Coronary artery (tissue), 2 donors: ENCODE measurements around the gene STAT5A.
"Not testable (repeated sequence)": the region's sequence is repeated elsewhere in the genome, so short reads cannot be mapped to it uniquely, and the experiment has no call there.

Experiments used
- DNase-seq: peaks from one replicate; pipeline ENCODE4 v3.0.0-alpha.2; 2017; ENCODE audit warnings: low spot score
- H3K27ac ChIP-seq, 2 donors: fragments of 200-600 bp; sonication (generic); one replicate each; pipeline ENCODE4 v1.5.1; 2016 to 2019
- H3K4me3 ChIP-seq: fragments of 200-600 bp; sonication (generic); 2 replicates; pipeline ENCODE4 v1.5.1; 2016; ENCODE audit warnings: mild to moderate bottlenecking, moderate library complexity
- CTCF ChIP-seq: fragments of 200-600 bp; sonication (generic); IDR thresholded peaks from one replicate; pipeline ENCODE4 v1.5.1; 2019; ENCODE audit warnings: antibody characterized with exemption

The STAT5A gene

DNA sequence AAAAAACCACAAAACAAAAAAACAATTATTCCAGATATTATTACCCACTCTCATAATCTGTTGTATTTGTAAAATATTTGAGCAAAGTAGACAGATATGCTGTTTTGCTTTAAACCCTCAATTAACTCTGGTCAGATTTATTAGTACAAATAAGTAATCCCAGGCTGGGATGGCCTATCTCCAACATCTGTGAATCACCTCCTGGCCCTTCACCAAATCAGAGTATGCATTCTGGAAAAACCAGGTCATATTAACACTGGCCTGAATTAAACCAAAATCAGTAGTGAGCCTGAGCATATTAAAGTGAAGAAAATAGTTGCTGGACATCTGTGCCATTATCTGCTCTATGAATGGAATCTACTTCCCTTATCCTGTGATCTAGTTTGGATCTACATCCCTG lies 58.9 kb downstream of the STAT5A start:
- H3K4me3 ChIP-seq = no peak overlapping the region
- TF ChIP-seq CTCF = no peak
- no peak for DNase-seq
- H3K27ac ChIP-seq = peak overlapping the region in 1 of 2 donors; percentile 76

DNA sequence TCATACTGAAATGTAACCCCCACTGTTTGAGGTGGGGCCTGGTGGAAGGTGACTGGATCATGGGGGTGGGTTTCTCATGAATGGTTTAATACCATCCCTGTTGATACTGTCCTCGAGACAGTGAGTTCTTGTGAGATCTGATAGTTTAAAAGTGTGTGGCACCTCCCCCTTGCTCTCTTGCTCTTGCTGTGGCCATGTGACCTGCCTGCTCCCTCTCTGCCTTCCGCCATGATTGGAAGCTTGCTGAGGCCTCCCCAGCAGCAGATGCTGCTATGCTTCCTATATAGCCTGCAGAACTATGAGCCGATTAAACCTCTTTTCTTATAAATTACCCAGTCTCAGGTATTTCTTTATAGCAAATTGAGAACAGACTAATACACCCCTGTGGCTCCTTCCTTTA lies 59.3 kb downstream of the STAT5A start:
- no peak overlapping the region for H3K4me3 ChIP-seq
- DNase-seq = no peak
- no peak for TF ChIP-seq CTCF
- H3K27ac ChIP-seq = peak overlapping the region in 1 of 2 donors; percentile 76

GRCh38 chr17:42348104-42348503 lies 59.8 kb downstream of the STAT5A start:
- no peak for TF ChIP-seq CTCF
- Histone ChIP-seq H3K27ac (peak overlapping the region in 1 of 2 donors; percentile 76), H3K4me3 (no peak overlapping the region)
- DNase-seq = no peak

GRCh38 chr17:42354956-42355843 lies 66.9 kb downstream of the STAT5A start:
- no peak overlapping the region for H3K4me3 ChIP-seq
- no peak for TF ChIP-seq CTCF
- DNase-seq = no peak
- no peak overlapping the region for H3K27ac ChIP-seq

- no peak for TF ChIP-seq CTCF
- H3K27ac ChIP-seq = no peak overlapping the region
- no peak for DNase-seq
These were observed 70.1 kb downstream of the STAT5A start for GRCh38 chr17:42358434-42358833.

GRCh38 chr17:42359133-42359532 lies 70.8 kb downstream of the STAT5A start:
- no peak for TF ChIP-seq CTCF
- Histone ChIP-seq H3K27ac (no peak overlapping the region), H3K4me3 (no peak overlapping the region)
- no peak for DNase-seq

More at GRCh38 chr17:42358434-42358833, 70.1 kb downstream of the STAT5A start:
- no peak overlapping the region for H3K4me3 ChIP-seq

DNA sequence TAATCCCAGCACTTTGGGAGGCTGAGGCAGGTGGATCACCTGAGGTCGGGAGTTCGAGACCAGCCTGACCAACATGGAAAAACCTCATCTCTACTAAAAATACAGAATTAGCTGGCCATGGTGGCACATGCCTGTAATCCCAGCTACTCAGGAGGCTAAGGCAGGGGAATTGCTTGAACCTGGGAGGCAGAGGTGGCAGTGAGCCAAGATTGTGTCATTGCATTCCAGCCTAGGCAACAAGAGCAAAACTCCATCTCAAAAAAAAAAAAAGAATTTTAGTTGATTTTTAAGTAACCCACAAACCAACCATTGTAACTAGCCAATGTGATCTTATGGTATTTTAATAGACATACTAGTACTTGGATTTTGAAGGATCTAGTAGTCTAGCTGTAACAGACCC lies 72.1 kb downstream of the STAT5A start:
- DNase-seq = not testable (repeated sequence)

More for the DNA sequence above, 72.1 kb downstream of the STAT5A start:
- H3K27ac ChIP-seq = peak overlapping the region; percentile 6 to 53
- not testable (repeated sequence) for H3K4me3 ChIP-seq
